IMR-90 (cell line): ENCODE measurements around the gene FSTL1. TPM values are rescaled to one million over a fixed set of nuclear protein-coding genes. Genes with fewer than 3 reads are reported as not detected.

Experiments
- ATAC-seq: fragments of 200-7000 bp; cut with Tn5 transposase; 2 replicates; pipeline ENCODE4 v1.9.1; 2020; ENCODE audit warnings: low read depth, mild to moderate bottlenecking, moderate library complexity
- BruUV-seq: library from RNA; stranded (reverse); fragments of 400-500 nt; replicated peaks from 2 replicates; lab custom pipeline; 2021; lab: Mats Ljungman, UMichigan
- CTCF ChIA-PET: fragments of 300-600 bp; formaldehyde crosslinking; extraction: SDS; loops from one replicate; lab custom pipeline; 2021; ENCODE audit warnings: antibody characterized with exemption; lab: Yijun Ruan, JAX
- POLR2A ChIA-PET: fragments of 300-600 bp; sonication (Branson Sonifier 250); formaldehyde crosslinking; loops from one replicate; lab custom pipeline; 2022; ENCODE audit warnings: antibody characterized with exemption; ENCODE audit not compliant: unreplicated experiment; lab: Charles Lee
- DNase-seq: peaks from one replicate; pipeline ENCODE4 v3.0.0; 2013
- H2AFZ ChIP-seq: replicated peaks from 2 replicates; pipeline ENCODE3; 2013; ENCODE audit warnings: low read length, mild to moderate bottlenecking; ENCODE audit not compliant: poor library complexity
- H2AK5ac ChIP-seq: 2 replicates; pipeline ENCODE4 v1.6.1; 2013; ENCODE audit warnings: low read depth, low read length, inconsistent platforms
- H2AK9ac ChIP-seq: replicated peaks from 2 replicates; pipeline ENCODE3; 2013; ENCODE audit warnings: mild to moderate bottlenecking, low read depth, low read length, moderate library complexity; ENCODE audit not compliant: poor library complexity
- H2BK120ac ChIP-seq: 2 replicates; pipeline ENCODE4 v1.6.1; 2013; ENCODE audit warnings: low read depth, low read length, inconsistent platforms
- H2BK15ac ChIP-seq: 3 replicates; pipeline ENCODE4 v1.6.1; 2013; ENCODE audit warnings: low read depth, low read length, inconsistent platforms
- H2BK20ac ChIP-seq: 2 replicates; pipeline ENCODE4 v1.6.1; 2013; ENCODE audit warnings: low read depth, mild to moderate bottlenecking, inconsistent platforms, low read length, moderate library complexity
- H2BK5ac ChIP-seq: 2 replicates; pipeline ENCODE4 v1.6.1; 2013; ENCODE audit warnings: mild to moderate bottlenecking, low read depth, low read length, inconsistent platforms; ENCODE audit not compliant: poor library complexity, severe bottlenecking
- H3K14ac ChIP-seq: replicated peaks from 2 replicates; pipeline ENCODE4 v1.6.1; 2013; ENCODE audit warnings: low read depth, low read length, inconsistent platforms
- H3K18ac ChIP-seq: 2 replicates; pipeline ENCODE4 v1.6.1; 2013; ENCODE audit warnings: low read depth, low read length, control low read depth
- H3K23ac ChIP-seq: 2 replicates; pipeline ENCODE4 v1.6.1; 2013; ENCODE audit warnings: low read depth, low read length, inconsistent platforms
- H3K27ac ChIP-seq: 2 replicates; pipeline ENCODE4 v1.5.1; 2013; ENCODE audit warnings: mild to moderate bottlenecking, control low read depth, low read length; ENCODE audit not compliant: insufficient read depth
- H3K27me3 ChIP-seq: 2 replicates; pipeline ENCODE4 v1.6.1; 2013; ENCODE audit warnings: low read length; ENCODE audit not compliant: control insufficient read depth, insufficient read depth
- H3K36me3 ChIP-seq: 2 replicates; pipeline ENCODE4 v1.6.1; 2013; ENCODE audit warnings: low read length, mixed read lengths; ENCODE audit not compliant: control insufficient read depth, insufficient read depth
- H3K4ac ChIP-seq: 2 replicates; pipeline ENCODE4 v1.6.1; 2013; ENCODE audit warnings: low read depth, low read length, inconsistent platforms
- H3K4me1 ChIP-seq: 2 replicates; pipeline ENCODE4 v1.6.1; 2013; ENCODE audit warnings: low read length, mixed read lengths; ENCODE audit not compliant: control insufficient read depth, insufficient read depth
- H3K4me2 ChIP-seq: 2 replicates; pipeline ENCODE4 v1.6.1; 2013; ENCODE audit warnings: low read depth, mild to moderate bottlenecking, control low read depth, low read length, moderate library complexity
- H3K4me3 ChIP-seq: 2 replicates; pipeline ENCODE4 v1.5.1; 2013; ENCODE audit warnings: low read depth, mild to moderate bottlenecking, control low read depth, low read length, moderate library complexity; ENCODE audit not compliant: insufficient read depth
- H3K56ac ChIP-seq: 2 replicates; pipeline ENCODE4 v1.6.1; 2013; ENCODE audit warnings: low read length, inconsistent platforms; ENCODE audit not compliant: insufficient read depth; ENCODE audit errors: extremely low read depth
- H3K79me1 ChIP-seq, 2 experiments: 2 replicates each; pipeline ENCODE4 v1.6.1; 2013; ENCODE audit warnings: low read length in 2 of 2, inconsistent platforms in 1 of 2, low read depth in 1 of 2
- H3K9ac ChIP-seq: 2 replicates; pipeline ENCODE4 v1.6.1; 2013; ENCODE audit warnings: low read depth, low read length, control low read depth
- H3K9me1 ChIP-seq: 2 replicates; pipeline ENCODE4 v1.6.1; 2013; ENCODE audit warnings: low read length, inconsistent platforms; ENCODE audit not compliant: insufficient read depth
- H3K9me3 ChIP-seq: 2 replicates; pipeline ENCODE4 v1.6.1; 2013; ENCODE audit warnings: low read length; ENCODE audit not compliant: control insufficient read depth, insufficient read depth
- H4K20me1 ChIP-seq: 2 replicates; pipeline ENCODE4 v1.6.1; 2013; ENCODE audit warnings: low read length, inconsistent platforms; ENCODE audit not compliant: insufficient read depth
- H4K5ac ChIP-seq: 2 replicates; pipeline ENCODE4 v1.6.1; 2013; ENCODE audit warnings: mild to moderate bottlenecking, low read depth, low read length, control low read depth
- H4K8ac ChIP-seq, 2 experiments: 2 replicates each; pipeline ENCODE4 v1.6.1; 2013; ENCODE audit warnings: low read depth in 2 of 2, low read length in 2 of 2, control low read depth in 1 of 2, inconsistent platforms in 1 of 2
- H4K91ac ChIP-seq: 2 replicates; pipeline ENCODE4 v1.6.1; 2013; ENCODE audit warnings: low read depth, low read length, inconsistent platforms; ENCODE audit not compliant: insufficient read depth
- BHLHE40 ChIP-seq: fragments of 150-350 bp; IDR thresholded peaks from 2 replicates; pipeline ENCODE4 v1.6.1; 2016; ENCODE audit warnings: mild to moderate bottlenecking, low read depth, low read length
- CEBPB ChIP-seq: IDR thresholded peaks from 2 replicates; pipeline ENCODE4 v1.6.1; 2012; ENCODE audit warnings: low read depth, low read length, improper control_type of control experiment
- CTCF ChIP-seq: conservative IDR thresholded peaks from 2 replicates; pipeline ENCODE4 v1.5.1; 2012; ENCODE audit warnings: mild to moderate bottlenecking, low read depth, low read length, improper control_type of control experiment
- ELK1 ChIP-seq: fragments of 150-350 bp; IDR thresholded peaks from 2 replicates; pipeline ENCODE4 v1.6.1; 2016; ENCODE audit warnings: low read depth, mild to moderate bottlenecking, low read length, moderate library complexity, borderline replicate concordance
- FOS ChIP-seq: fragments of 150-350 bp; IDR thresholded peaks from 2 replicates; pipeline ENCODE4 v1.6.1; 2016; ENCODE audit warnings: low read depth, low read length
- MAFK ChIP-seq: IDR thresholded peaks from 2 replicates; pipeline ENCODE4 v1.6.1; 2012; ENCODE audit warnings: low read depth, low read length, improper control_type of control experiment
- MAZ ChIP-seq: IDR thresholded peaks from 2 replicates; pipeline ENCODE4 v1.6.1; 2012; ENCODE audit warnings: low read depth, mild to moderate bottlenecking, low read length, improper control_type of control experiment, moderate library complexity, borderline replicate concordance
- MXI1 ChIP-seq: IDR thresholded peaks from 2 replicates; pipeline ENCODE4 v1.6.1; 2012; ENCODE audit warnings: low read depth, mild to moderate bottlenecking, low read length, moderate library complexity, borderline replicate concordance
- RAD21 ChIP-seq: IDR thresholded peaks from 2 replicates; pipeline ENCODE4 v1.6.1; 2012; ENCODE audit warnings: low read length, improper control_type of control experiment
- RCOR1 ChIP-seq: IDR thresholded peaks from 2 replicates; pipeline ENCODE4 v1.6.1; 2012; ENCODE audit warnings: mild to moderate bottlenecking, low read length, improper control_type of control experiment; ENCODE audit not compliant: insufficient replicate concordance
- RFX5 ChIP-seq: IDR thresholded peaks from 2 replicates; pipeline ENCODE4 v1.8.0; 2012; ENCODE audit warnings: low read depth, mild to moderate bottlenecking, low read length, moderate library complexity
- SMC3 ChIP-seq: fragments of 150-350 bp; IDR thresholded peaks from 2 replicates; pipeline ENCODE4 v1.6.1; 2016; ENCODE audit warnings: low read depth, mild to moderate bottlenecking, antibody characterized with exemption, low read length, moderate library complexity
- USF2 ChIP-seq: fragments of 150-350 bp; IDR thresholded peaks from 2 replicates; pipeline ENCODE4 v1.6.1; 2017; ENCODE audit warnings: mild to moderate bottlenecking, antibody characterized with exemption, low read length, low read depth
- WGBS, 2 experiments: methylation state at CpG; one replicate each; pipeline versions ENCODE4 v1.1.5 to v1.1.7; 2013; ENCODE audit warnings: missing lambda C conversion rate in 2 of 2; ENCODE audit not compliant: insufficient read length in 1 of 2; ENCODE audit errors: extremely low coverage in 2 of 2; 5-methylcytosine and 5-hydroxymethylcytosine counted together
- dilution Hi-C: fragments of 300-500 bp; cut with HindIII; formaldehyde crosslinking; loops from one replicate; pipeline ENCODE4 v1.14.3; 2018; ENCODE audit warnings: low sequenced_read_pairs; ENCODE audit not compliant: unreplicated experiment
- in situ Hi-C: fragments of 300-500 bp; cut with MboI; formaldehyde crosslinking; loops from 3 replicates; pipeline ENCODE4 v1.14.3; 2019; ENCODE audit warnings: low sequenced_read_pairs, inconsistent platforms, mixed read lengths
- intact Hi-C: fragments of 100-400 bp; cut with micrococcal nuclease; formaldehyde crosslinking; loops from 2 replicates; pipeline ENCODE4 v1.10.0; 2022
- polyA plus RNA-seq, 3 experiments: library from polyadenylated mRNA; depleted of rRNA; stranded (reverse); fragments of >200 nt; gene quantifications; 2 replicates each; pipeline ENCODE4 v1.2.3, GENCODE V29; 2012; ENCODE audit warnings: low replicate concordance in 1 of 3
- total RNA-seq: library from RNA; depleted of rRNA; stranded (reverse); fragments of >200 nt; gene quantifications from 2 replicates; pipeline ENCODE4 v1.2.3, GENCODE V29; 2012

Gene FSTL1
- total and polyA plus RNA-seq, 2 of the 4 experiments (the other 2 are of a cell fraction): 864 to 1,642 TPM

GRCh38 chr3:120443626-120444123, 7.1 kb downstream of the FSTL1 start:
- ChIA-PET POLR2A (interaction anchor here (0.7 to 0.9 kb wide), 2 partner anchors 26 to 198 kb away, joined by 3 read pairs; no protein-coding TSS in a partner anchor), CTCF (interaction anchor here (0.6 to 1.4 kb wide), 7 partner anchors 18 to 199 kb away, joined by 3 to 7 read pairs (median 3); no protein-coding TSS in a partner anchor)
- Histone ChIP-seq H4K8ac (no peak overlapping the region), H4K20me1 (peaks cover 89% of the 10 kb centered on the region), H3K4ac (no peak overlapping the region), H3K23ac (0 out of 2 replicates have a peak overlapping the region, but pooled peaks have one; percentile 31), H3K9me3 (no peaks in the 10 kb centered on the region), H2BK5ac (no peak overlapping the region), H2BK15ac (no peak overlapping the region), H3K27me3 (no peaks in the 10 kb centered on the region), H4K91ac (no peak overlapping the region), H2AK9ac (no peak overlapping the region), H3K36me3 (peaks cover 43% of the 10 kb centered on the region), H2AK5ac (no peak overlapping the region), H3K79me1 (peaks cover 7 to 59% of the 10 kb centered on the region in 2 experiments; a peak in 3 of 4 replicates), H3K18ac (no peak overlapping the region), H3K4me3 (no peak overlapping the region), H3K9me1 (peaks cover 40% of the 10 kb centered on the region), H3K56ac (no peak overlapping the region), H3K14ac (no peak overlapping the region), H3K4me1 (peaks cover 29% of the 10 kb centered on the region), H3K9ac (no peak overlapping the region), H3K4me2 (no peak overlapping the region), H3K27ac (no peak overlapping the region), H2BK20ac (no peak overlapping the region), H2BK120ac (no peak overlapping the region), H2AFZ (no peak overlapping the region), H4K5ac (no peak overlapping the region)
- TF ChIP-seq ELK1: no peak
- TF ChIP-seq FOS: no peak
- no peak for TF ChIP-seq RCOR1
- TF ChIP-seq USF2: no peak
- TF ChIP-seq BHLHE40: no peak
- no peak for TF ChIP-seq MAZ
- no peak for TF ChIP-seq MXI1
- no peak for TF ChIP-seq CTCF
- no peak for TF ChIP-seq RFX5
- TF ChIP-seq SMC3: no peak
- no peak for TF ChIP-seq MAFK
- no peak for TF ChIP-seq RAD21
- TF ChIP-seq CEBPB: no peak
- dilution Hi-C loops (no loop called here), intact Hi-C loops (no loop called here), in situ Hi-C loops (loop anchor here (25.0 kb wide), 2 partner anchors 344 to 1044 kb away; no protein-coding TSS in a partner anchor)
- no peak for DNase-seq
- no CpG with 5 or more reads among the region's 1 CpG for WGBS, 2 experiments
- no TSS peak for BruUV-seq
- no peak for ATAC-seq
